Endothelial cell of umbilical vein (primary cell): ENCODE results near the gene AMPD1. TPM values are rescaled to one million over a fixed set of nuclear protein-coding genes. Genes with fewer than 3 reads are reported as not detected.

Experiments
- BruUV-seq: library from RNA; stranded (reverse); fragments of 400-500 nt; replicated peaks from 2 replicates; lab custom pipeline; 2021; lab: Mats Ljungman, UMichigan
- CTCF ChIA-PET: fragments of 300-600, 350-600 bp; sonication (Branson Sonifier 250); formaldehyde crosslinking; loops from one replicate; lab custom pipeline; 2021; ENCODE audit warnings: antibody characterized with exemption, inconsistent platforms; lab: Charles Lee
- POLR2A ChIA-PET: fragments of 300-600, 350-600 bp; sonication (Branson Sonifier 250); formaldehyde crosslinking; loops from one replicate; lab custom pipeline; 2021; ENCODE audit warnings: antibody characterized with exemption, inconsistent platforms; lab: Charles Lee
- DNase-seq: peaks from one replicate; pipeline ENCODE4 v3.0.0-alpha.2; 2011; ENCODE audit warnings: low read depth, low spot score
- FAIRE-seq: peaks from 2 replicates; lab custom pipeline; 2011; peaks lifted over from hg19 to GRCh38; lab: Jason Lieb, UNC
- H2AFZ ChIP-seq: 2 replicates; pipeline ENCODE4 v1.6.0; 2012; ENCODE audit warnings: low read depth, low read length, control low read depth, inconsistent platforms
- H3K27ac ChIP-seq: 2 replicates; pipeline ENCODE4 v1.5.1; 2011; ENCODE audit warnings: low read depth, mild to moderate bottlenecking, control low read depth, low read length, moderate library complexity; ENCODE audit not compliant: insufficient read depth
- H3K27me3 ChIP-seq, 2 experiments: 2 replicates each; pipeline versions ENCODE4 v1.6.0 to v1.6.1; 2011; ENCODE audit warnings: low read length in 2 of 2, mixed read lengths in 1 of 2; ENCODE audit not compliant: control insufficient read depth in 2 of 2, insufficient read depth in 2 of 2
- H3K36me3 ChIP-seq, 2 experiments: 2 replicates in 1 of 2; 3 replicates in 1 of 2; pipeline ENCODE4 v1.5.1; 2011; ENCODE audit warnings: low read length in 2 of 2, mild to moderate bottlenecking in 1 of 2, moderate library complexity in 1 of 2; ENCODE audit not compliant: control insufficient read depth in 2 of 2, insufficient read depth in 2 of 2; ENCODE audit errors: extremely low read depth in 1 of 2
- H3K4me1 ChIP-seq: 3 replicates; pipeline ENCODE4 v1.5.1; 2011; ENCODE audit warnings: mild to moderate bottlenecking, low read length; ENCODE audit not compliant: control insufficient read depth, insufficient read depth; ENCODE audit errors: extremely low read depth
- H3K4me2 ChIP-seq: 2 replicates; pipeline ENCODE4 v1.6.1; 2011; ENCODE audit warnings: low read length, control low read depth, mixed read lengths; ENCODE audit not compliant: insufficient read depth
- H3K4me3 ChIP-seq, 3 experiments: fragments of 200-600 bp in 1 of 3; sonication (generic), shearing (Covaris generic) in 1 of 3; replicated peaks in 1 of 3; 2 replicates each; pipeline ENCODE4 v1.5.1; 2011 to 2016; ENCODE audit warnings: control low read depth in 3 of 3, low read length in 3 of 3, mild to moderate bottlenecking in 2 of 3, inconsistent platforms in 1 of 3, low read depth in 1 of 3, moderate library complexity in 1 of 3; ENCODE audit not compliant: insufficient read depth in 1 of 3
- H3K79me2 ChIP-seq: 2 replicates; pipeline ENCODE4 v1.6.0; 2012; ENCODE audit warnings: low read length, inconsistent platforms; ENCODE audit not compliant: control insufficient read depth, insufficient read depth
- H3K9ac ChIP-seq: replicated peaks from 2 replicates; pipeline ENCODE3; 2011; ENCODE audit warnings: low read length, control low read depth; ENCODE audit not compliant: insufficient read depth; ENCODE audit errors: extremely low read depth
- H3K9me1 ChIP-seq: replicated peaks from 3 replicates; pipeline ENCODE4 v1.6.0; 2011; ENCODE audit warnings: mild to moderate bottlenecking, low read length; ENCODE audit not compliant: control insufficient read depth, insufficient read depth; ENCODE audit errors: extremely low read depth
- H3K9me3 ChIP-seq: replicated peaks from 2 replicates; pipeline ENCODE4 v1.5.1; 2012; ENCODE audit warnings: low read length, inconsistent platforms; ENCODE audit not compliant: control insufficient read depth, insufficient read depth
- H4K20me1 ChIP-seq: replicated peaks from 2 replicates; pipeline ENCODE3; 2011; ENCODE audit warnings: mild to moderate bottlenecking, low read length; ENCODE audit not compliant: control insufficient read depth, insufficient read depth; ENCODE audit errors: extremely low read depth
- EZH2 ChIP-seq: IDR thresholded peaks from 2 replicates; pipeline ENCODE4 v1.6.1; 2012; ENCODE audit warnings: borderline replicate concordance, low read depth, mild to moderate bottlenecking, moderate library complexity, low read length, inconsistent platforms; ENCODE audit not compliant: severe bottlenecking
- FOS ChIP-seq: IDR thresholded peaks from 2 replicates; pipeline ENCODE4 v1.6.1; 2011; ENCODE audit warnings: mild to moderate bottlenecking, low read length, moderate library complexity, borderline replicate concordance; ENCODE audit not compliant: insufficient read depth
- GATA2 ChIP-seq: IDR thresholded peaks from 2 replicates; pipeline ENCODE4 v1.7.0; 2011; ENCODE audit warnings: low read depth, mild to moderate bottlenecking, moderate library complexity, mixed read lengths, low read length; ENCODE audit not compliant: insufficient read length, insufficient read depth
- JUN ChIP-seq: IDR thresholded peaks from 2 replicates; pipeline ENCODE4 v1.6.1; 2011; ENCODE audit warnings: borderline replicate concordance, low read depth; ENCODE audit not compliant: insufficient read length, insufficient read depth
- MYC ChIP-seq: IDR thresholded peaks from one replicate; pipeline ENCODE4 v1.6.1; 2011; ENCODE audit warnings: mild to moderate bottlenecking, low read depth, low read length
- POLR2A ChIP-seq: IDR thresholded peaks from 2 replicates; pipeline ENCODE4 v1.6.1; 2012; ENCODE audit warnings: low read depth, mild to moderate bottlenecking, control low read depth, low read length
- POLR2AphosphoS5 ChIP-seq: IDR thresholded peaks from 2 replicates; pipeline ENCODE4 v1.6.1; 2012; ENCODE audit warnings: low read depth, mild to moderate bottlenecking, control low read depth, low read length, moderate library complexity; ENCODE audit not compliant: insufficient read depth
- dilution Hi-C: fragments of 300-500 bp; cut with MboI; formaldehyde crosslinking; loops from one replicate; pipeline ENCODE4 v1.15.0; 2019; ENCODE audit warnings: low sequenced_read_pairs; ENCODE audit not compliant: extremely low pct_ligation_motif_present
- intact Hi-C: fragments of 100-400 bp; cut with micrococcal nuclease; formaldehyde crosslinking; loops from one replicate; pipeline ENCODE4 v1.10.0; 2022
- polyA plus RNA-seq, 4 experiments: library from polyadenylated mRNA; depleted of rRNA in 3 of 4; stranded (reverse) in 3 of 4; unstranded in 1 of 4; fragments of >200 nt; gene quantifications; 2 replicates each; pipeline versions ENCODE4 v1.2.1 to v1.2.3, GENCODE V29; 2011 to 2012; ENCODE audit warnings: missing spikeins in 1 of 4
- total RNA-seq: library from RNA; stranded (reverse); gene quantifications from 2 replicates; pipeline ENCODE4 v1.2.3, GENCODE V29; 2021
- TF ChIP-seq, protein P1 (sequence below): IDR thresholded peaks from 2 replicates; pipeline ENCODE4 v1.6.1; 2011; ENCODE audit not compliant: insufficient read depth, insufficient read length
- TF ChIP-seq, protein P2 (sequence below), 2 donors: IDR thresholded peaks; 1 replicate in 1 of 2; 2 replicates in 1 of 2; pipeline ENCODE4 v1.5.1; 2011; ENCODE audit warnings: low read length in 2 of 2, mild to moderate bottlenecking in 2 of 2, moderate library complexity in 2 of 2, control low read depth in 1 of 2, inconsistent platforms in 1 of 2, low read depth in 1 of 2; ENCODE audit not compliant: insufficient read depth in 1 of 2; ENCODE audit errors: extremely low read depth in 1 of 2

The AMPD1 gene
- total and polyA plus RNA-seq, 2 donors (not counting 3 experiments of a cell fraction or from before 2014, with no cell fraction given): not detected

DNA sequence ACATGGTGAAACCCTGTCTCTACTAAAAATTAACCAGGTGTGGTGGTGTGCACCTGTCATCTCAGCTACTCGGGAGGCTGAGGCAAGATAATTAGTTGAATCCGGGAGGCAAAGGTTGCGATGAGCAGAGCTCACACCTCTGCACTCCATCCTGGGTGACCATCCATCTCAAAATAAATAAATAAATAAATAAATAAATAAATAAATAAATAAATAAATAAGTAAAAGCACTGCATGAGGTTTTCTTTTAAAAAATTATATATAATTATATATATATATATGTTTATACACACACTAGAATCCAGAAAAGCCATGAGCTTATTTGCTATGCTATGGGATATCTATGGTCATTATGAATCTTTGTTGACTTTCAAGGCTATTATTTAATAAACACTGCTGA lies 2.4 kb downstream of the AMPD1 start:
- FAIRE-seq (no peak), DNase-seq (no peak)
- H3K9ac ChIP-seq: no peak overlapping the region
- no peaks in the 10 kb centered on the region for H3K4me1 ChIP-seq
- H2AFZ ChIP-seq: no peak overlapping the region
- no TSS peak for BruUV-seq
- POLR2A ChIA-PET: no interaction called here
- H3K4me2 ChIP-seq: no peak overlapping the region
- no peaks in the 10 kb centered on the region for H3K79me2 ChIP-seq
- no peak overlapping the region for H3K4me3 ChIP-seq
- H3K27me3 ChIP-seq: peaks cover 3 to 10% of the 10 kb centered on the region in 2 experiments
- no peak overlapping the region for H3K27ac ChIP-seq
- H3K9me3 ChIP-seq: no peaks in the 10 kb centered on the region
- dilution Hi-C loops: no loop called here
- no peaks in the 10 kb centered on the region for H4K20me1 ChIP-seq
- H3K36me3 ChIP-seq: no peaks in the 10 kb centered on the region
- intact Hi-C loops: no loop called here
- TF ChIP-seq MYC (no peak), GATA2 (no peak), POLR2A (no peak), EZH2 (no peak), FOS (no peak), JUN (no peak), POLR2AphosphoS5 (no peak)
- TF ChIP-seq, protein P1, sequence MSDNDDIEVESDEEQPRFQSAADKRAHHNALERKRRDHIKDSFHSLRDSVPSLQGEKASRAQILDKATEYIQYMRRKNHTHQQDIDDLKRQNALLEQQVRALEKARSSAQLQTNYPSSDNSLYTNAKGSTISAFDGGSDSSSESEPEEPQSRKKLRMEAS: no peak
- TF ChIP-seq, protein P2, sequence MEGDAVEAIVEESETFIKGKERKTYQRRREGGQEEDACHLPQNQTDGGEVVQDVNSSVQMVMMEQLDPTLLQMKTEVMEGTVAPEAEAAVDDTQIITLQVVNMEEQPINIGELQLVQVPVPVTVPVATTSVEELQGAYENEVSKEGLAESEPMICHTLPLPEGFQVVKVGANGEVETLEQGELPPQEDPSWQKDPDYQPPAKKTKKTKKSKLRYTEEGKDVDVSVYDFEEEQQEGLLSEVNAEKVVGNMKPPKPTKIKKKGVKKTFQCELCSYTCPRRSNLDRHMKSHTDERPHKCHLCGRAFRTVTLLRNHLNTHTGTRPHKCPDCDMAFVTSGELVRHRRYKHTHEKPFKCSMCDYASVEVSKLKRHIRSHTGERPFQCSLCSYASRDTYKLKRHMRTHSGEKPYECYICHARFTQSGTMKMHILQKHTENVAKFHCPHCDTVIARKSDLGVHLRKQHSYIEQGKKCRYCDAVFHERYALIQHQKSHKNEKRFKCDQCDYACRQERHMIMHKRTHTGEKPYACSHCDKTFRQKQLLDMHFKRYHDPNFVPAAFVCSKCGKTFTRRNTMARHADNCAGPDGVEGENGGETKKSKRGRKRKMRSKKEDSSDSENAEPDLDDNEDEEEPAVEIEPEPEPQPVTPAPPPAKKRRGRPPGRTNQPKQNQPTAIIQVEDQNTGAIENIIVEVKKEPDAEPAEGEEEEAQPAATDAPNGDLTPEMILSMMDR (IDR thresholded peaks at IDR 0.05; ENCODE audit: extremely low read depth in 1 of 2, insufficient read depth in 1 of 2, low read depth in 1 of 2, low read length in 2 of 2): no peak
- no peaks in the 10 kb centered on the region for H3K9me1 ChIP-seq
- CTCF ChIA-PET: interaction anchor here (0.8 to 1.2 kb wide), 5 partner anchors 9 to 346 kb away, joined by 3 to 4 read pairs (median 3); partner anchors contain the start of genes DENND2C and NRAS
